ENCODE results near the gene PXDC1.
"Not testable (repeated sequence)": the region's sequence is repeated elsewhere in the genome, so short reads cannot be mapped to it uniquely, and the experiment has no call there.

- not testable (repeated sequence) for TF ChIP-seq POLR2A (IDR thresholded peaks at IDR 0.05; ENCODE audit: low read length); GATA1 (IDR thresholded peaks at IDR 0.05; ENCODE audit: low read depth, low read length)
Observed at GRCh38 chr6:3720770-3721169, 30.7 kb downstream of the PXDC1 start.
